GM23338 (cell line): ENCODE measurements around the gene RNF112. TPM values are rescaled to one million over a fixed set of nuclear protein-coding genes. Genes with fewer than 3 reads are reported as not detected.

Source experiments
- ATAC-seq: fragments of 200-7000 bp; cut with Tn5 transposase; 3 replicates; pipeline ENCODE4 v1.9.1; 2020
- DNase-seq: peaks from one replicate; pipeline ENCODE4 v3.0.0-alpha.2; 2015; ENCODE audit warnings: low spot score
- H2AFZ ChIP-seq: fragments of 200-600 bp; sonication (generic); 2 replicates; pipeline ENCODE4 v1.8.0; 2016; ENCODE audit warnings: antibody characterized with exemption, mild to moderate bottlenecking, moderate library complexity
- H3F3A ChIP-seq: fragments of 200-600 bp; sonication (generic); replicated peaks from 2 replicates; pipeline ENCODE4 v1.8.0; 2017; ENCODE audit warnings: antibody characterized with exemption, mixed run types, low read depth
- H3K27ac ChIP-seq: fragments of 200-600 bp; sonication (generic); 2 replicates; pipeline ENCODE4 v1.6.1; 2016; ENCODE audit warnings: low read depth
- H3K27me3 ChIP-seq: fragments of 200-600 bp; sonication (generic); 2 replicates; pipeline ENCODE4 v1.8.0; 2016; ENCODE audit warnings: mild to moderate bottlenecking, mixed run types, moderate library complexity; ENCODE audit not compliant: insufficient read depth
- H3K36me3 ChIP-seq: fragments of 200-600 bp; sonication (generic); 2 replicates; pipeline ENCODE4 v1.8.0; 2016; ENCODE audit warnings: mild to moderate bottlenecking; ENCODE audit not compliant: insufficient read depth
- H3K4me1 ChIP-seq: fragments of 200-600 bp; sonication (generic); 2 replicates; pipeline ENCODE4 v1.8.0; 2016; ENCODE audit warnings: mild to moderate bottlenecking, moderate library complexity; ENCODE audit not compliant: insufficient read depth
- H3K4me2 ChIP-seq: fragments of 200-600 bp; sonication (generic); 2 replicates; pipeline ENCODE4 v1.7.1; 2017; ENCODE audit warnings: mixed run types
- H3K4me3 ChIP-seq: fragments of 200-600 bp; sonication (generic); 2 replicates; pipeline ENCODE4 v1.6.1; 2016; ENCODE audit warnings: mixed run types
- H3K79me2 ChIP-seq: fragments of 200-600 bp; sonication (generic); replicated peaks from 2 replicates; pipeline ENCODE4 v1.8.0; 2017; ENCODE audit warnings: mild to moderate bottlenecking; ENCODE audit not compliant: insufficient read depth
- H3K9me2 ChIP-seq: fragments of 200-600 bp; sonication (generic); 2 replicates; pipeline ENCODE4 v1.8.0; 2017; ENCODE audit not compliant: insufficient read depth
- H4K20me1 ChIP-seq: fragments of 200-600 bp; sonication (generic); replicated peaks from 2 replicates; pipeline ENCODE4 v1.8.0; 2017; ENCODE audit warnings: mild to moderate bottlenecking; ENCODE audit not compliant: insufficient read depth
- H3K27ac Mint-ChIP-seq: 2 replicates; pipeline ENCODE4 v1.8.0; 2020; ENCODE audit warnings: inconsistent platforms, mild to moderate bottlenecking, moderate library complexity, mixed read lengths
- H3K27me3 Mint-ChIP-seq: 3 replicates; pipeline ENCODE4 v1.8.0; 2022; ENCODE audit warnings: low read depth, mild to moderate bottlenecking, moderate library complexity, mixed read lengths, inconsistent platforms; ENCODE audit not compliant: insufficient read depth, poor library complexity
- H3K36me3 Mint-ChIP-seq: 3 replicates; pipeline ENCODE4 v1.8.0; 2021; ENCODE audit warnings: low read depth, mild to moderate bottlenecking, inconsistent platforms, moderate library complexity, mixed read lengths
- H3K4me1 Mint-ChIP-seq: 3 replicates; pipeline ENCODE4 v1.8.0; 2020; ENCODE audit warnings: mild to moderate bottlenecking, inconsistent platforms, mixed read lengths
- H3K4me3 Mint-ChIP-seq: 3 replicates; pipeline ENCODE4 v1.8.0; 2021; ENCODE audit warnings: moderate library complexity, mild to moderate bottlenecking, inconsistent platforms, mixed read lengths
- H3K9me3 Mint-ChIP-seq: 3 replicates; pipeline ENCODE4 v1.8.0; 2020; ENCODE audit warnings: moderate library complexity, mild to moderate bottlenecking, inconsistent platforms, mixed read lengths
- CREB1 ChIP-seq: fragments of 250-450 bp; sonication (Bioruptor Pico); IDR thresholded peaks from 2 replicates; pipeline ENCODE4 v1.5.0; 2020; ENCODE audit warnings: low read depth, mild to moderate bottlenecking, moderate library complexity
- EZH2 ChIP-seq: fragments of 200-600 bp; sonication (generic); IDR thresholded peaks from one replicate; pipeline ENCODE4 v1.8.0; 2017; ENCODE audit warnings: antibody characterized with exemption, mild to moderate bottlenecking, low read depth; ENCODE audit not compliant: unreplicated experiment
- EZH2phosphoT487 ChIP-seq: fragments of 200-600 bp; sonication (generic); IDR thresholded peaks from one replicate; pipeline ENCODE4 v1.8.1; 2018; ENCODE audit warnings: antibody characterized with exemption; ENCODE audit not compliant: unreplicated experiment
- POLR2AphosphoS5 ChIP-seq: IDR thresholded peaks from 2 replicates; pipeline ENCODE4 v1.6.1; 2016; ENCODE audit warnings: antibody characterized with exemption, low read depth
- STAT1 ChIP-seq: IDR thresholded peaks from one replicate; pipeline ENCODE4 v1.6.1; 2016; ENCODE audit warnings: antibody characterized with exemption; ENCODE audit not compliant: unreplicated experiment
- ZNF114 ChIP-seq: fragments of 250-450 bp; sonication (Bioruptor Pico); IDR thresholded peaks from 2 replicates; pipeline ENCODE4 v1.5.0; 2020; ENCODE audit warnings: mild to moderate bottlenecking, moderate library complexity
- polyA plus RNA-seq: library from polyadenylated mRNA; unstranded; fragments of >200 nt; fragmentation: Nextera tagmentation; extraction: Ambion mirVana; gene quantifications from 2 replicates; pipeline ENCODE4 v1.2.1, GENCODE V29; 2016
- total RNA-seq: library from RNA; depleted of rRNA; stranded (reverse); fragments of >200 nt; shearing (Covaris generic); gene quantifications from 2 replicates; pipeline ENCODE4 v1.2.3, GENCODE V29; 2014
- TF ChIP-seq, protein P1 (sequence below), 2 experiments: fragments of 200-600 bp in 1 of 2; sonication (generic) in 1 of 2; conservative IDR thresholded peaks; 2 replicates each; pipeline versions ENCODE4 v1.5.1 to v1.6.1; 2016 to 2017; ENCODE audit warnings: antibody characterized with exemption in 2 of 2, low read depth in 2 of 2, mild to moderate bottlenecking in 2 of 2, moderate library complexity in 1 of 2
- TF ChIP-seq, protein P2 (sequence below): IDR thresholded peaks from 2 replicates; pipeline ENCODE4 v1.6.1; 2016; ENCODE audit warnings: antibody characterized with exemption
- TF ChIP-seq, protein P3 (sequence below): fragments of 250-450 bp; sonication (Bioruptor Pico); IDR thresholded peaks from 2 replicates; pipeline ENCODE4 v1.5.0; 2020; ENCODE audit warnings: mild to moderate bottlenecking, moderate library complexity
- TF ChIP-seq, protein P4 (sequence below): IDR thresholded peaks from one replicate; pipeline ENCODE4 v1.6.1; 2018; ENCODE audit warnings: antibody characterized with exemption; ENCODE audit not compliant: unreplicated experiment

Gene RNF112
- total and polyA plus RNA-seq, 2 experiments from 2014 or later: 0.42 to 4.1 TPM

DNA sequence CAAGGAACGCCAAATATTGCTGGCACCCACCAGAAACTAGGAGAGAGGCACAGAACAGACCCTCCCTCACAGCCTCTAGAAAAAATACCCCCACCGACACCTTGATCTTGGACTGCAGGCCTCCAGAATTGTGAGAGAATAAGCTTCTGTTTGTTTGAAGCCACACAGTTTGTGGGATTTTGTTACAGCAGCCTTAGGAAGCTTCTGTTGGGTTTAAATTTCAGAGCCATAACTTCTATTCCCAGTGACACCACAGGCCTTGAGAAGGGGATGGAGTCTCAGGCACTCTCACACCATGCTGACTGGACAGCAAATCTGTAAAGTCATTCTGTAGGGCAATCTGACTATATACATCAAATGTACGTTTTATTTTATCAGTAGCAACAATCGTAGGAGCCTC, 38.6 kb downstream of the RNF112 start:
- no peaks in the 10 kb centered on the region for H4K20me1 ChIP-seq
- peaks cover 20% of the 10 kb centered on the region for H3K4me1 ChIP-seq
- TF ChIP-seq, protein P1, sequence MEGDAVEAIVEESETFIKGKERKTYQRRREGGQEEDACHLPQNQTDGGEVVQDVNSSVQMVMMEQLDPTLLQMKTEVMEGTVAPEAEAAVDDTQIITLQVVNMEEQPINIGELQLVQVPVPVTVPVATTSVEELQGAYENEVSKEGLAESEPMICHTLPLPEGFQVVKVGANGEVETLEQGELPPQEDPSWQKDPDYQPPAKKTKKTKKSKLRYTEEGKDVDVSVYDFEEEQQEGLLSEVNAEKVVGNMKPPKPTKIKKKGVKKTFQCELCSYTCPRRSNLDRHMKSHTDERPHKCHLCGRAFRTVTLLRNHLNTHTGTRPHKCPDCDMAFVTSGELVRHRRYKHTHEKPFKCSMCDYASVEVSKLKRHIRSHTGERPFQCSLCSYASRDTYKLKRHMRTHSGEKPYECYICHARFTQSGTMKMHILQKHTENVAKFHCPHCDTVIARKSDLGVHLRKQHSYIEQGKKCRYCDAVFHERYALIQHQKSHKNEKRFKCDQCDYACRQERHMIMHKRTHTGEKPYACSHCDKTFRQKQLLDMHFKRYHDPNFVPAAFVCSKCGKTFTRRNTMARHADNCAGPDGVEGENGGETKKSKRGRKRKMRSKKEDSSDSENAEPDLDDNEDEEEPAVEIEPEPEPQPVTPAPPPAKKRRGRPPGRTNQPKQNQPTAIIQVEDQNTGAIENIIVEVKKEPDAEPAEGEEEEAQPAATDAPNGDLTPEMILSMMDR (conservative IDR thresholded peaks at IDR 0.05; ENCODE audit: low read depth in 2 of 2): no peak
- TF ChIP-seq EZH2: no peak
- H2AFZ ChIP-seq: no peak overlapping the region
- H3K27me3 Mint-ChIP-seq: peaks cover 5% of the 10 kb centered on the region
- no peak overlapping the region for H3K27ac Mint-ChIP-seq
- H3K27me3 ChIP-seq: no peaks in the 10 kb centered on the region
- ATAC-seq (no peak), DNase-seq (no peak)
- H3K4me3 ChIP-seq: no peak overlapping the region
- H3K79me2 ChIP-seq: no peaks in the 10 kb centered on the region
- peaks cover 12% of the 10 kb centered on the region for H3K9me3 Mint-ChIP-seq
- H3F3A ChIP-seq: no peaks in the 10 kb centered on the region
- H3K4me2 ChIP-seq: no peak overlapping the region
- no peak overlapping the region for H3K4me3 Mint-ChIP-seq
- H3K4me1 Mint-ChIP-seq: peaks cover 24% of the 10 kb centered on the region
- H3K9me2 ChIP-seq: no peaks in the 10 kb centered on the region
- no peaks in the 10 kb centered on the region; the same call in 1 of the 2 replicates for H3K36me3 ChIP-seq
- H3K36me3 Mint-ChIP-seq: peaks cover 9% of the 10 kb centered on the region
- H3K27ac ChIP-seq: no peak overlapping the region

DNA sequence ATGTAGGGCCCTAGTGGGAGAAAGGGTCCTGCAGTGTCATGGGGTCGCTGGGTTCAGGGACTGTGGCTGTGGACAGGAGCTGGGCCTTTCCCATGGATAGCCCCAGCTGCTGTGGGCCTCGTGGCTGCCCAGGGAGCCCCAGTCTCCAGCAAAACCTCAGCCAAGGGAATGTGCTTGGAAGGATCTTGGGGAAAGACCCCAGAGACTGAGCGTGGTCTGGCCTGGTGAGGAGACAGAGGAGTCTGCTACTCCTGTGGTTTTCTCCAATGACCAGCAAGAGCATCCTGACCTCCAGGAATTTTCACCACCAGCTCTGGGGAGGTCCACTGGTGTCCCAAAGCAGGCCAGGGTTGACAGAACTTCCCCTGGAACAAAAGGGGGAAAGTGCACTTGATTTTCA, 42.3 kb downstream of the RNF112 start:
- Mint-ChIP-seq H3K4me1 (peaks cover 37% of the 10 kb centered on the region), H3K36me3 (no peaks in the 10 kb centered on the region), H3K9me3 (no peaks in the 10 kb centered on the region), H3K27ac (no peak overlapping the region), H3K27me3 (peaks cover 9% of the 10 kb centered on the region), H3K4me3 (no peak overlapping the region)
- no peak for DNase-seq
- Histone ChIP-seq H3K9me2 (no peaks in the 10 kb centered on the region), H3K79me2 (no peaks in the 10 kb centered on the region), H3K4me2 (no peak overlapping the region), H3K27ac (no peak overlapping the region), H2AFZ (no peak overlapping the region), H3K4me1 (peaks cover 35% of the 10 kb centered on the region), H3K36me3 (no peaks in the 10 kb centered on the region; the same call in 1 of the 2 replicates), H3K27me3 (no peaks in the 10 kb centered on the region), H3K4me3 (no peak overlapping the region), H4K20me1 (no peaks in the 10 kb centered on the region), H3F3A (peaks cover 17% of the 10 kb centered on the region)
- no peak for ATAC-seq
- TF ChIP-seq EZH2: no peak
- no peak for TF ChIP-seq POLR2AphosphoS5
- no peak for TF ChIP-seq EZH2phosphoT487
- no peak for TF ChIP-seq ZNF114
- TF ChIP-seq STAT1: no peak
- TF ChIP-seq, protein P2, sequence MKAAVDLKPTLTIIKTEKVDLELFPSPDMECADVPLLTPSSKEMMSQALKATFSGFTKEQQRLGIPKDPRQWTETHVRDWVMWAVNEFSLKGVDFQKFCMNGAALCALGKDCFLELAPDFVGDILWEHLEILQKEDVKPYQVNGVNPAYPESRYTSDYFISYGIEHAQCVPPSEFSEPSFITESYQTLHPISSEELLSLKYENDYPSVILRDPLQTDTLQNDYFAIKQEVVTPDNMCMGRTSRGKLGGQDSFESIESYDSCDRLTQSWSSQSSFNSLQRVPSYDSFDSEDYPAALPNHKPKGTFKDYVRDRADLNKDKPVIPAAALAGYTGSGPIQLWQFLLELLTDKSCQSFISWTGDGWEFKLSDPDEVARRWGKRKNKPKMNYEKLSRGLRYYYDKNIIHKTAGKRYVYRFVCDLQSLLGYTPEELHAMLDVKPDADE: no peak
- TF ChIP-seq, protein P3, sequence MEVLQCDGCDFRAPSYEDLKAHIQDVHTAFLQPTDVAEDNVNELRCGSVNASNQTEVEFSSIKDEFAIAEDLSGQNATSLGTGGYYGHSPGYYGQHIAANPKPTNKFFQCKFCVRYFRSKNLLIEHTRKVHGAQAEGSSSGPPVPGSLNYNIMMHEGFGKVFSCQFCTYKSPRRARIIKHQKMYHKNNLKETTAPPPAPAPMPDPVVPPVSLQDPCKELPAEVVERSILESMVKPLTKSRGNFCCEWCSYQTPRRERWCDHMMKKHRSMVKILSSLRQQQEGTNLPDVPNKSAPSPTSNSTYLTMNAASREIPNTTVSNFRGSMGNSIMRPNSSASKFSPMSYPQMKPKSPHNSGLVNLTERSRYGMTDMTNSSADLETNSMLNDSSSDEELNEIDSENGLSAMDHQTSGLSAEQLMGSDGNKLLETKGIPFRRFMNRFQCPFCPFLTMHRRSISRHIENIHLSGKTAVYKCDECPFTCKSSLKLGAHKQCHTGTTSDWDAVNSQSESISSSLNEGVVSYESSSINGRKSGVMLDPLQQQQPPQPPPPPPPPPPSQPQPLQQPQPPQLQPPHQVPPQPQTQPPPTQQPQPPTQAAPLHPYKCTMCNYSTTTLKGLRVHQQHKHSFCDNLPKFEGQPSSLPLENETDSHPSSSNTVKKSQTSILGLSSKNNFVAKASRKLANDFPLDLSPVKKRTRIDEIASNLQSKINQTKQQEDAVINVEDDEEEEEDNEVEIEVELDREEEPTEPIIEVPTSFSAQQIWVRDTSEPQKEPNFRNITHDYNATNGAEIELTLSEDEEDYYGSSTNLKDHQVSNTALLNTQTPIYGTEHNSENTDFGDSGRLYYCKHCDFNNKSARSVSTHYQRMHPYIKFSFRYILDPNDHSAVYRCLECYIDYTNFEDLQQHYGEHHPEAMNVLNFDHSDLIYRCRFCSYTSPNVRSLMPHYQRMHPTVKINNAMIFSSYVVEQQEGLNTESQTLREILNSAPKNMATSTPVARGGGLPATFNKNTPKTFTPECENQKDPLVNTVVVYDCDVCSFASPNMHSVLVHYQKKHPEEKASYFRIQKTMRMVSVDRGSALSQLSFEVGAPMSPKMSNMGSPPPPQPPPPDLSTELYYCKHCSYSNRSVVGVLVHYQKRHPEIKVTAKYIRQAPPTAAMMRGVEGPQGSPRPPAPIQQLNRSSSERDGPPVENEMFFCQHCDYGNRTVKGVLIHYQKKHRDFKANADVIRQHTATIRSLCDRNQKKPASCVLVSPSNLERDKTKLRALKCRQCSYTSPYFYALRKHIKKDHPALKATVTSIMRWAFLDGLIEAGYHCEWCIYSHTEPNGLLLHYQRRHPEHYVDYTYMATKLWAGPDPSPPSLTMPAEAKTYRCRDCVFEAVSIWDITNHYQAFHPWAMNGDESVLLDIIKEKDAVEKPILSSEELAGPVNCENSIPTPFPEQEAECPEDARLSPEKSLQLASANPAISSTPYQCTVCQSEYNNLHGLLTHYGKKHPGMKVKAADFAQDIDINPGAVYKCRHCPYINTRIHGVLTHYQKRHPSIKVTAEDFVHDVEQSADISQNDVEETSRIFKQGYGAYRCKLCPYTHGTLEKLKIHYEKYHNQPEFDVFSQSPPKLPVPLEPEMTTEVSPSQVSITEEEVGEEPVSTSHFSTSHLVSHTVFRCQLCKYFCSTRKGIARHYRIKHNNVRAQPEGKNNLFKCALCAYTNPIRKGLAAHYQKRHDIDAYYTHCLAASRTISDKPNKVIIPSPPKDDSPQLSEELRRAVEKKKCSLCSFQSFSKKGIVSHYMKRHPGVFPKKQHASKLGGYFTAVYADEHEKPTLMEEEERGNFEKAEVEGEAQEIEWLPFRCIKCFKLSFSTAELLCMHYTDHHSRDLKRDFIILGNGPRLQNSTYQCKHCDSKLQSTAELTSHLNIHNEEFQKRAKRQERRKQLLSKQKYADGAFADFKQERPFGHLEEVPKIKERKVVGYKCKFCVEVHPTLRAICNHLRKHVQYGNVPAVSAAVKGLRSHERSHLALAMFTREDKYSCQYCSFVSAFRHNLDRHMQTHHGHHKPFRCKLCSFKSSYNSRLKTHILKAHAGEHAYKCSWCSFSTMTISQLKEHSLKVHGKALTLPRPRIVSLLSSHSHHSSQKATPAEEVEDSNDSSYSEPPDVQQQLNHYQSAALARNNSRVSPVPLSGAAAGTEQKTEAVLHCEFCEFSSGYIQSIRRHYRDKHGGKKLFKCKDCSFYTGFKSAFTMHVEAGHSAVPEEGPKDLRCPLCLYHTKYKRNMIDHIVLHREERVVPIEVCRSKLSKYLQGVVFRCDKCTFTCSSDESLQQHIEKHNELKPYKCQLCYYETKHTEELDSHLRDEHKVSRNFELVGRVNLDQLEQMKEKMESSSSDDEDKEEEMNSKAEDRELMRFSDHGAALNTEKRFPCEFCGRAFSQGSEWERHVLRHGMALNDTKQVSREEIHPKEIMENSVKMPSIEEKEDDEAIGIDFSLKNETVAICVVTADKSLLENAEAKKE (CRISPR knock-in tag): no peak
- TF ChIP-seq CREB1 (CRISPR knock-in tag): no peak
- TF ChIP-seq, protein P4, sequence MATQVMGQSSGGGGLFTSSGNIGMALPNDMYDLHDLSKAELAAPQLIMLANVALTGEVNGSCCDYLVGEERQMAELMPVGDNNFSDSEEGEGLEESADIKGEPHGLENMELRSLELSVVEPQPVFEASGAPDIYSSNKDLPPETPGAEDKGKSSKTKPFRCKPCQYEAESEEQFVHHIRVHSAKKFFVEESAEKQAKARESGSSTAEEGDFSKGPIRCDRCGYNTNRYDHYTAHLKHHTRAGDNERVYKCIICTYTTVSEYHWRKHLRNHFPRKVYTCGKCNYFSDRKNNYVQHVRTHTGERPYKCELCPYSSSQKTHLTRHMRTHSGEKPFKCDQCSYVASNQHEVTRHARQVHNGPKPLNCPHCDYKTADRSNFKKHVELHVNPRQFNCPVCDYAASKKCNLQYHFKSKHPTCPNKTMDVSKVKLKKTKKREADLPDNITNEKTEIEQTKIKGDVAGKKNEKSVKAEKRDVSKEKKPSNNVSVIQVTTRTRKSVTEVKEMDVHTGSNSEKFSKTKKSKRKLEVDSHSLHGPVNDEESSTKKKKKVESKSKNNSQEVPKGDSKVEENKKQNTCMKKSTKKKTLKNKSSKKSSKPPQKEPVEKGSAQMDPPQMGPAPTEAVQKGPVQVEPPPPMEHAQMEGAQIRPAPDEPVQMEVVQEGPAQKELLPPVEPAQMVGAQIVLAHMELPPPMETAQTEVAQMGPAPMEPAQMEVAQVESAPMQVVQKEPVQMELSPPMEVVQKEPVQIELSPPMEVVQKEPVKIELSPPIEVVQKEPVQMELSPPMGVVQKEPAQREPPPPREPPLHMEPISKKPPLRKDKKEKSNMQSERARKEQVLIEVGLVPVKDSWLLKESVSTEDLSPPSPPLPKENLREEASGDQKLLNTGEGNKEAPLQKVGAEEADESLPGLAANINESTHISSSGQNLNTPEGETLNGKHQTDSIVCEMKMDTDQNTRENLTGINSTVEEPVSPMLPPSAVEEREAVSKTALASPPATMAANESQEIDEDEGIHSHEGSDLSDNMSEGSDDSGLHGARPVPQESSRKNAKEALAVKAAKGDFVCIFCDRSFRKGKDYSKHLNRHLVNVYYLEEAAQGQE: no peak
